GM13976 (cell line): ENCODE data around the gene TAF6.

Experiments
- DNase-seq: peaks from one replicate; pipeline ENCODE4 v3.0.0; 2012; ENCODE audit warnings: low spot score
- CTCF ChIP-seq: IDR thresholded peaks from 2 replicates; pipeline ENCODE4 v1.5.1; 2012; ENCODE audit warnings: borderline replicate concordance, mild to moderate bottlenecking; ENCODE audit not compliant: insufficient read depth; ENCODE audit errors: extremely low read depth, missing control alignments, control extremely low read depth
- in situ Hi-C: fragments of 300-500 bp; cut with MboI; formaldehyde crosslinking; loops from one replicate; pipeline ENCODE4 v1.12.0; 2022; ENCODE audit warnings: low sequenced_read_pairs, mixed read lengths, inconsistent platforms; ENCODE audit not compliant: unreplicated experiment

TAF6 gene

GRCh38 chr7:100163006-100163531 lies 43.9 kb upstream of the TAF6 start:
- DNase-seq: peak; percentile 16
- in situ Hi-C loops: no loop called here
- no peak for TF ChIP-seq CTCF

GRCh38 chr7:100160067-100160466 lies 40.9 kb upstream of the TAF6 start:
- no peak for TF ChIP-seq CTCF
- DNase-seq: no peak
- in situ Hi-C loops: no loop called here

- no peak for TF ChIP-seq CTCF
- in situ Hi-C loops: no loop called here
- DNase-seq: no peak
Observed at GRCh38 chr7:100159099-100159623, 40.0 kb upstream of the TAF6 start.

- peak; percentile 97 for DNase-seq
- TF ChIP-seq CTCF: no peak
- in situ Hi-C loops: no loop called here
Observed at GRCh38 chr7:100158229-100159098, 39.3 kb upstream of the TAF6 start, which contains the start of gene TRAPPC14. TSS of gene TRAPPC14 (minus strand) at chr7:100158723. CDS start at chr7:100158499, 224 bp downstream.

GRCh38 chr7:100157334-100158228 lies 38.4 kb upstream of the TAF6 start:
- DNase-seq: peak; percentile 53
- no peak for TF ChIP-seq CTCF
- in situ Hi-C loops: no loop called here

GRCh38 chr7:100157069-100157333 lies 37.8 kb upstream of the TAF6 start:
- TF ChIP-seq CTCF: no peak
- DNase-seq: no peak
- in situ Hi-C loops: no loop called here
